Activated CD4-positive, alpha-beta memory T cell treated with anti-CD3 and anti-CD28 coated beads for 36 hours (primary cell): Measurements from ENCODE around the gene ZEB2. TPM values are rescaled to one million over a fixed set of nuclear protein-coding genes. Genes with fewer than 3 reads are reported as not detected.

Experiments used
- CTCF ChIA-PET: fragments of 350-600 bp; sonication (Branson Sonifier 250); formaldehyde crosslinking; loops from one replicate; lab custom pipeline; 2021; ENCODE audit warnings: antibody characterized with exemption, inconsistent platforms; lab: Charles Lee
- POLR2A ChIA-PET: fragments of 350-600 bp; sonication (Branson Sonifier 250); formaldehyde crosslinking; loops from one replicate; lab custom pipeline; 2021; ENCODE audit warnings: antibody characterized with exemption; lab: Charles Lee
- DNase-seq: peaks from one replicate; pipeline ENCODE4 v3.0.0-alpha.2; 2020
- H3K27ac Mint-ChIP-seq: one replicate; pipeline ENCODE4 v1.8.0; 2021; ENCODE audit warnings: mixed read lengths
- H3K27me3 Mint-ChIP-seq: one replicate; pipeline ENCODE4 v1.8.0; 2021; ENCODE audit warnings: mixed read lengths
- H3K36me3 Mint-ChIP-seq: one replicate; pipeline ENCODE4 v1.8.0; 2021; ENCODE audit warnings: mixed read lengths
- H3K4me1 Mint-ChIP-seq: one replicate; pipeline ENCODE4 v1.8.0; 2021; ENCODE audit warnings: low read depth, mixed read lengths
- H3K4me3 Mint-ChIP-seq: one replicate; pipeline ENCODE4 v1.8.0; 2021; ENCODE audit warnings: mild to moderate bottlenecking, mixed read lengths
- H3K9me3 Mint-ChIP-seq: one replicate; pipeline ENCODE4 v1.8.0; 2021; ENCODE audit warnings: mixed read lengths
- intact Hi-C: fragments of 100-400 bp; cut with micrococcal nuclease; formaldehyde crosslinking; loops from one replicate; pipeline ENCODE4 v1.15.1; 2023
- total RNA-seq, 2 experiments: library from RNA; stranded (reverse); gene quantifications; one replicate each; pipeline ENCODE4 v1.2.3, GENCODE V29; 2021

ZEB2 gene
- total RNA-seq, 2 experiments from 2014 or later = 16.8 to 17.1 TPM

GRCh38 chr2:144414324-144414845 lies 105.5 kb downstream of the ZEB2 start:
- POLR2A ChIA-PET = interaction anchor here (0.9 to 1.4 kb wide), 3 partner anchors 32 to 96 kb away, joined by 3 to 4 read pairs (median 3); no protein-coding TSS in a partner anchor
- Mint-ChIP-seq H3K36me3 (peaks cover 6% of the 10 kb centered on the region), H3K4me3 (no peak overlapping the region), H3K9me3 (no peaks in the 10 kb centered on the region), H3K27ac (peak overlapping the region; percentile 66), H3K4me1 (peaks cover 24% of the 10 kb centered on the region), H3K27me3 (no peaks in the 10 kb centered on the region)
- CTCF ChIA-PET = interaction anchor here (0.8 kb wide), 1 partner anchor 106 kb away, joined by 3 read pairs; no protein-coding TSS in a partner anchor
- intact Hi-C loops = loop anchor here (1.0 to 5.0 kb wide), 10 partner anchors 10 to 710 kb away; no protein-coding TSS in a partner anchor
- peak; percentile 40 for DNase-seq

DNA sequence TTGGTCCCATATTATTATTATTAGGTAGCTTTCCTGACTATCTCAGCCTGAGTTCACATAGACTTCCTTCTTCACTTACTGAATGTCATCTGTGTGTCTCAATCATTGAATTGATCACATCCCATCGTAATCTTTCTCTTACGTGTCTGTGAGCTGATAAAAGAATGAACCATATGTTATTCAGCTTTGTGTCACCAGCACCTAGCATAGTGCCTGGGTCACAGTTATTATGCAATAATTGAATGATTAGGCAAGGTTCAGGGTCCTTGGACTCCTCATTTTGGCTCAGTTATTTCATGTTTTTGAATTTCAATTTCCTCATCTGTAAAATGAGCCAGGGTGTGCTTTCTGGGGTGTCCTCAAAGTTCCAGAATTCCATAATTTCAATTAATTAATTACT lies 107.2 kb downstream of the ZEB2 start:
- POLR2A ChIA-PET = no interaction called here
- Mint-ChIP-seq H3K4me3 (no peak overlapping the region), H3K27ac (no peak overlapping the region), H3K4me1 (peaks cover 22% of the 10 kb centered on the region), H3K27me3 (peaks cover 1% of the 10 kb centered on the region), H3K9me3 (no peaks in the 10 kb centered on the region), H3K36me3 (peaks cover 6% of the 10 kb centered on the region)
- CTCF ChIA-PET = no interaction called here
- no peak for DNase-seq
- intact Hi-C loops = loop anchor here (5.0 kb wide), 2 partner anchors 80 to 160 kb away; no protein-coding TSS in a partner anchor

- Mint-ChIP-seq H3K4me1 (peaks cover 22% of the 10 kb centered on the region), H3K9me3 (no peaks in the 10 kb centered on the region), H3K4me3 (no peak overlapping the region), H3K27ac (no peak overlapping the region), H3K27me3 (peaks cover 3% of the 10 kb centered on the region), H3K36me3 (peaks cover 3% of the 10 kb centered on the region)
- intact Hi-C loops = loop anchor here (5.0 kb wide), 2 partner anchors 81 to 161 kb away; no protein-coding TSS in a partner anchor
- ChIA-PET CTCF (no interaction called here), POLR2A (no interaction called here)
- no peak for DNase-seq
These were observed 108.4 kb downstream of the ZEB2 start for GRCh38 chr2:144411473-144411872.

GRCh38 chr2:144409241-144409640 lies 110.7 kb downstream of the ZEB2 start:
- no peaks in the 10 kb centered on the region for H3K36me3 Mint-ChIP-seq
- H3K27me3 Mint-ChIP-seq = peaks cover 3% of the 10 kb centered on the region
- CTCF ChIA-PET = no interaction called here
- peaks cover 9% of the 10 kb centered on the region for H3K4me1 Mint-ChIP-seq
- intact Hi-C loops = no loop called here
- H3K9me3 Mint-ChIP-seq = no peaks in the 10 kb centered on the region
- H3K27ac Mint-ChIP-seq = no peak overlapping the region
- POLR2A ChIA-PET = no interaction called here
- DNase-seq = no peak
- no peak overlapping the region for H3K4me3 Mint-ChIP-seq

DNA sequence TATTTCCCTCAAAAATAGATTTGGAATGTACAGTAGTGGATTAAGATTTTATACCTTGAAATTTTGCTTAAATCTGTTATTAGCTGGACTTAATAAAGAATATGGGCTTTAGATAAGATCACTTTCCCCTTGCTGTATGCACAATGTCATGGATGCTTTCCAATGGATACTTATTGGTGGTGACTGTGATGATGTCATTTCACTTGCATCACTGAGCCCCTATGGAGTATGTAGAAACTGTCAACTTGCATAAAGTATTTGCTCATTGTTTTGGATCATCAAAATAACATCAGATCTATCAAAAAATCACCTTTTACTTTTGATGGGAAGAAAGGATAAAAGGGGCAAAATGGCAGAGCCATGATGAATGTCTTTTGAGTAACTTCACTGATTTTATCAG lies 112.7 kb downstream of the ZEB2 start:
- Mint-ChIP-seq H3K9me3 (no peaks in the 10 kb centered on the region), H3K4me3 (no peak overlapping the region), H3K36me3 (peaks cover 4% of the 10 kb centered on the region), H3K27ac (no peak overlapping the region), H3K27me3 (peaks cover 3% of the 10 kb centered on the region), H3K4me1 (no peaks in the 10 kb centered on the region)
- intact Hi-C loops = no loop called here
- ChIA-PET CTCF (no interaction called here), POLR2A (no interaction called here)
- DNase-seq = no peak

GRCh38 chr2:144405982-144406788 lies 113.7 kb downstream of the ZEB2 start:
- ChIA-PET CTCF (interaction anchor here (0.7 to 1.3 kb wide), 2 partner anchors 11 to 349 kb away, joined by 3 to 5 read pairs; no protein-coding TSS in a partner anchor), POLR2A (no interaction called here)
- intact Hi-C loops = no loop called here
- Mint-ChIP-seq H3K4me1 (no peaks in the 10 kb centered on the region), H3K27me3 (peaks cover 3% of the 10 kb centered on the region), H3K27ac (no peak overlapping the region), H3K9me3 (no peaks in the 10 kb centered on the region), H3K36me3 (peaks cover 4% of the 10 kb centered on the region), H3K4me3 (no peak overlapping the region)
- DNase-seq = no peak

DNA sequence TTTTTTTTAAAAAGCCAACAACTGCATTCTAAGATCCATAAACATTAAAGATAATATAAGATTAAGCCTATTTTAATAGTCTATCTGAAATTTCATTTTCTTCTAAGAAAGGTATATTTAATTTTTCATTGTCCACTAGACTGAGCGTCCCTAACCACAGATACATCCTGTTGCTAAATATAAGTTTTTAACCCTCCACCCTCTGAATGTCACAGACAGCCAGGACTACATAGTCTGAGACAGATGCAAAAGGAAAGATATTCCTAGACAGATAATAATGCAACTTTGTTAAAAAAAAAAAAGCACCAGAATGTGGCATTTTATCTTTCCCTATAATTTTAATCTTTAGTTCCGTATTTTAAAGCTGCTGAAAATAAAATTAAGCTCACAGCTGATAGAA lies 114.6 kb downstream of the ZEB2 start:
- Mint-ChIP-seq H3K9me3 (no peaks in the 10 kb centered on the region), H3K27ac (no peak overlapping the region)

GRCh38 chr2:144404586-144405314 lies 115.2 kb downstream of the ZEB2 start:
- intact Hi-C loops = no loop called here
- CTCF ChIA-PET = interaction anchor here (1.3 kb wide), 1 partner anchor 10 kb away, joined by 3 read pairs; no protein-coding TSS in a partner anchor
- Mint-ChIP-seq H3K4me1 (no peaks in the 10 kb centered on the region), H3K27me3 (peaks cover 3% of the 10 kb centered on the region), H3K4me3 (no peak overlapping the region), H3K9me3 (no peaks in the 10 kb centered on the region), H3K27ac (no peak overlapping the region), H3K36me3 (peaks cover 8% of the 10 kb centered on the region)
- DNase-seq = no peak
- POLR2A ChIA-PET = no interaction called here

More for the DNA sequence above, 114.6 kb downstream of the ZEB2 start:
- H3K36me3 Mint-ChIP-seq = peaks cover 7% of the 10 kb centered on the region
- POLR2A ChIA-PET = no interaction called here
- no peak for DNase-seq
- peaks cover 3% of the 10 kb centered on the region for H3K27me3 Mint-ChIP-seq
- H3K4me3 Mint-ChIP-seq = no peak overlapping the region
- CTCF ChIA-PET = interaction anchor here (0.7 to 1.3 kb wide), 2 partner anchors 11 to 348 kb away, joined by 3 to 5 read pairs; no protein-coding TSS in a partner anchor
- H3K4me1 Mint-ChIP-seq = no peaks in the 10 kb centered on the region
- intact Hi-C loops = no loop called here

- Mint-ChIP-seq H3K4me3 (no peak overlapping the region), H3K27me3 (peaks cover 2% of the 10 kb centered on the region), H3K4me1 (no peaks in the 10 kb centered on the region), H3K27ac (no peak overlapping the region), H3K9me3 (no peaks in the 10 kb centered on the region), H3K36me3 (peaks cover 12% of the 10 kb centered on the region)
- POLR2A ChIA-PET = no interaction called here
- intact Hi-C loops = no loop called here
- DNase-seq = no peak
- CTCF ChIA-PET = no interaction called here
These were observed 116.0 kb downstream of the ZEB2 start for GRCh38 chr2:144403933-144404332.

DNA sequence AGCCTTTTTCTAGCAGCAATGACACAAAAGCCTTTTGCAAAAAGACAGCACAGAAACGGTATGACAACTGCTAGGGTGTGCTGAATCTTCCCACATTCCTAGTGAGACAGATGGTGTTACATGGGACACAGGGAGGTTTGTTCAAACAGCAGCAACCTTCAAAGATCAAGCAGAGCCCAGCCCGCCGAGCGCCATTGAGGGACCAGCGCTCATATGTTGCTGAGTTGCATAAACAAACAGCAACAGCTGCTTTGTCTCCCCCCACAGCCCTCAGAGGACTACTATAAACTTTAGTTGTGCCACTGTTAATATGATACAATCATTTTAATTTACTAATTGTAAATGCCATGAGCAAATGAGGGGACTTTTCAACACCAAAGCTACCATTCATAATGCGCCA lies 117.7 kb downstream of the ZEB2 start:
- H3K27me3 Mint-ChIP-seq = peaks cover under 1% of the 10 kb centered on the region
- H3K4me1 Mint-ChIP-seq = no peaks in the 10 kb centered on the region
- H3K4me3 Mint-ChIP-seq = no peak overlapping the region
- H3K27ac Mint-ChIP-seq = no peak overlapping the region
- H3K36me3 Mint-ChIP-seq = peaks cover 19% of the 10 kb centered on the region
- H3K9me3 Mint-ChIP-seq = no peaks in the 10 kb centered on the region
- DNase-seq = no peak
- intact Hi-C loops = no loop called here
- ChIA-PET POLR2A (no interaction called here), CTCF (no interaction called here)

DNA sequence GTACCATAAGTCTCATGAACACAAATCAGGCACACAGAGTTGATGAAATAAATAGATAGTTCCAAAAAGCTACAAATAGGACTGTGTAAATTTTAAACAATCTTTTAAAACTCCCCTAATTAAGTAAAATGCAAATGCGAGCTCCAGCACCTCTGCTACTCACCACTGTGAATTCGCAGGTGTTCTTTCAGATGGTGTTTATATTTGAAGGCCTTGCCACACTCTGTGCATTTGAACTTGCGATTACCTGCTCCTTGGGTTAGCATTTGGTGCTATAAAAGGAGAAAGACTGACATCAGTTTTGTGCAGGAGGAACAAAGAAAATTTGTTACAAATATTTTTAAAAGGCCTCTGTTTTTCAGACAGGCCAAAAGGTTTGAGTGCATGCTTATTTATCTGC lies 118.9 kb downstream of the ZEB2 start:
- no peak overlapping the region for H3K27ac Mint-ChIP-seq
- POLR2A ChIA-PET = no interaction called here
- H3K4me3 Mint-ChIP-seq = no peak overlapping the region
- no peaks in the 10 kb centered on the region for H3K9me3 Mint-ChIP-seq
- no peaks in the 10 kb centered on the region for H3K4me1 Mint-ChIP-seq
- CTCF ChIA-PET = no interaction called here
- DNase-seq = no peak
- intact Hi-C loops = no loop called here
- peaks cover 21% of the 10 kb centered on the region for H3K36me3 Mint-ChIP-seq
- H3K27me3 Mint-ChIP-seq = peaks cover 1% of the 10 kb centered on the region

DNA sequence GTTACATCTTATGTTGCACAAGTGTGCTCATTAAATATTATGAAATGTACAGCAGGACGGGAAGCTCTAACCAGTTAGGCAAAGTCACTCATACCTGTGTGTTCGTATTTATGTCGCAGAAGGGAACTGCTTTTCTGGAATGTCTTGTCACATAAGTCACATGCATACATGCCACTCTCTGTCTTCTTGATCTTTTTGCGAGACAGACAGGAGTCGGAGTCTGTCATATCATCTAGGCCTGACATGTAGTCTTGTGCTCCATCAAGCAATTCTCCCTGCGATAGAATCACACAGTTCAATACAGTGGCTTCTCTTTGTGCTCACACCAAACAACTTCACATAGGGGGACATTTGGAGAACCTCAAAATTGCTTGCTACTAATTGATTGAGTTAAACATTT lies 123.6 kb downstream of the ZEB2 start:
- POLR2A ChIA-PET = no interaction called here
- H3K36me3 Mint-ChIP-seq = peaks cover 25% of the 10 kb centered on the region
- H3K9me3 Mint-ChIP-seq = no peaks in the 10 kb centered on the region

More for the DNA sequence above, 123.6 kb downstream of the ZEB2 start:
- intact Hi-C loops = no loop called here
- Mint-ChIP-seq H3K27me3 (peaks cover 2% of the 10 kb centered on the region), H3K4me1 (no peaks in the 10 kb centered on the region), H3K4me3 (no peak overlapping the region), H3K27ac (no peak overlapping the region)
- DNase-seq = no peak
- CTCF ChIA-PET = interaction anchor here (0.5 kb wide), 1 partner anchor 25 kb away, joined by 4 read pairs; no protein-coding TSS in a partner anchor
